GM18858 (cell line): Measurements from ENCODE around the gene MYOZ1.

Experiments
- ATAC-seq: cut with Tn5 transposase; IDR thresholded peaks from one replicate; pipeline ENCODE4 v1.9.1; 2021; ENCODE audit not compliant: unreplicated experiment

MYOZ1 gene

GRCh38 chr10:73601486-73601921, 39.8 kb downstream of the MYOZ1 start:
- ATAC-seq: no peak

DNA sequence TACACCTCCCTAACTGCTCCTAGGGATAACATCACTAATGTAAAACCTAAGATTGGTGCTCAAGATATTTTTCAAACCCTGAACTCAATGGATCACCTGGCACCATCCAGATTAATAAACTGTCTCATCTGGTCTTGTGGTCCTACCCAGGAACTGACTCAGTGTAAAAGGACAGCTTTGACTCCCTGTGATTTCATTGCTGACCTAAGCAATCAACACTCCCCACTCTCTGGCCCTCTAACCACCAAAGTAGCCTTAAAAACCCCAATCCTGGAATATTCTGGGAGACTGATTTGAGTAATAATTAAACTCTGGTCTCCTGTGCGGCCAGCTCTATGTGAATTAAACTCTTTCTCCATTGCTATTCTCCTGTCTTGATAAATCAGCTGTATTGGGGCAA, 43.9 kb downstream of the MYOZ1 start:
- ATAC-seq: no peak

GRCh38 chr10:73593812-73594211, 47.5 kb downstream of the MYOZ1 start:
- ATAC-seq: no peak

- ATAC-seq: no peak
These were observed 48.2 kb downstream of the MYOZ1 start for GRCh38 chr10:73593110-73593509.

DNA sequence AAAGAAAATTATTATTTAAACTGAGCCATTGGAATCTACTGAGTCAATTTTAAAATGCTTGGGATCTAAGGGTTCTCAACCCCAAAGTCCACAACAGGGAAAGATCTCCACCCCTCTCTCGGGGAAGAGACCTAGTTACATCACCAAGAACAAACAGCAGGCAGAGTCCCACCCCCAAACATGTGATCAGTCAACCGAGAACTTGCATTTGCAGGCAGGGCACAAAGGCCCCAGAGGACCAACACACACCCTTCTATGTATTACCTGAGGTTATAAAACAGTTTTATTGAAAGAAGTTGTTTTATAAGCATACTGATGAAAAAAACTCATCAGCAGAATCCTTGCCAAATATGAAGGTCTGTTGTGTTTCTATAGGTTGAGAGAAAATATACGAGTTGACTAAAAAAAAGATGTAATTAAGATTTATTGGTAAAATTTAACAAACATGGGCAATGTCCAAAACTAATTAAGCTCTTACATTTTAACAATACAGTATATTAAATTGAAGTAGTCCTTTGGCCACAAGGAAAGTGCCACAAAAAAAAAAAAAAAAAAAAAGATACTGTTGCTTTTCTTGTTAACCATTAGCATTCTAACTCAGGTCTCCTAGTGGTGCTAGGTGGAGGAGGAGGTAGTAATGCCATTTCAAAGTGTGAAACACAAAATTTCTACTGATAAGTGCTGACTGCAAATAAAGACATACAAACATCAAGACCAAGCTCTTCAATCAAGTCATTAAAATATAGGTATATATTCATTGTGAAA, 49.2 kb downstream of the MYOZ1 start:
- no peak for ATAC-seq

GRCh38 chr10:73590881-73591799, 50.1 kb downstream of the MYOZ1 start, which contains the start of gene USP54:
USP54 (minus strand) TSS chr10:73591342; CDS start chr10:73575658, 15,684 bp downstream.
- no peak for ATAC-seq

- ATAC-seq: no peak
These were observed 51.6 kb downstream of the MYOZ1 start for GRCh38 chr10:73589563-73590126.

DNA sequence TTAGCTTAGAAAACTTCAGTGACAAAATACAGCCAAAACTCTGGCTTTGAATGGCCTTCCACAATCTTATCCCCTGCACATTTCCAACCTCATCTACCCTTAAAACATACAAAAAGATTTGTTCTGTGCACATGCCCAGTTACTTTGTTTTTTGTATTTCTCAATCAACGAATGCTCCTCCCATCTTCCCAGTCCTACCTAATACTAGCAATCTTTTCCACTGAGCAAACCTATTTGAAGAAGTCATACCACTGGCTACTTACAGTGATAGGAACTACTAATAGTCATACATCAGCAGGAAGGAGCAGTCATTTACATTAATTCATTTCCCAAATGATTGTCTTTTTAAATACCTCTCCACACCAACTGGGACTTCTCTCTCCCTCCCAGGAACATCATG, 52.6 kb downstream of the MYOZ1 start:
- ATAC-seq: no peak

GRCh38 chr10:73586583-73586984, 54.7 kb downstream of the MYOZ1 start:
- ATAC-seq: no peak

- no peak for ATAC-seq
These were observed 55.9 kb downstream of the MYOZ1 start for GRCh38 chr10:73585327-73585726.

DNA sequence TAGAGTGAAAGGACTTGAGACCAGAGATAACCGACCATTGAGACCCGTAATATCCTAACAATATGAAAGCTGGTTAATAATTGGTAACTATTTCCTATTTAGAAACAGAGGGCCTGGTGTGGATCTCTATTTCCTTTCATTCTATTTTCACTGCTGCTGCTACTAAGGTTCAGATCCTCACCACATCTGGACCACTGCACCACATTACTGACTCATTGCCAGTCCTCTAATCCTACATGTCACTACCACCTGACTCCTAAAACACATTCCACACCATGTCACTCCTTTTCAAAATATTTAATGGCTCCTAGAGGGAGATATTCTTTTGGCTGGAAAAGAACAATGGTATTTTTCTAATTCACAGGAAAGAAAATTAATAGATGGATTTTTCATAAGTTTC, 56.5 kb downstream of the MYOZ1 start:
- no peak for ATAC-seq

- no peak for ATAC-seq
These were observed 59.4 kb downstream of the MYOZ1 start for GRCh38 chr10:73581918-73582317.
